Measurements from ENCODE around the gene S100A3. TPM values are rescaled to one million over a fixed set of nuclear protein-coding genes. Genes with fewer than 3 reads are reported as not detected.

S100A3 gene
- total and polyA plus RNA-seq, 2 experiments from 2014 or later: 0.42 TPM; not detected in 1

DNA sequence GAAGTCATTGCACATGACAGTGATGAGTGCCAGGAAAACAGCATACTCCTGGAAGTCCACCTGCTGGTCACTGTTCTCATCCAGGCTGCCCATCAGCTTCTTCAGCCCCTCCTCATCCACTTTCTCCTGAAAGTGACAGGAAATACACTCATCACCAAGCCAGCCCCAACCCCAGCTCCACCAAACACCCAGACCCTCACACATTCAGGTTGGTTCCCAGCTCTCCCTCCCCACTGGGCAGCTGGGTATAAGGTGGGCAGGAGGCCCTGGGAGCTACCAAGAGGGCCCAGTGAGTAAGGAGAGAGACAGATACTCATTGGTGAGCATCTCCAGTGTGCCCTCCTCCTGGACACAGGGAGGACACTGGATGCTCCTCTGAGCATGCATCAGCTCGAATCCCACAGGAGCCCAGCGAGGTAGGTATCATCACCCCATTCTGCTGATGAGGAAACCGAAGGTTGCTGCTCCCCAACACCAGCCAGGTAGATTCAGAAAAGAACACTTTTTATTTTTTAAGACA, 12.5 kb upstream of the S100A3 start:
- Histone ChIP-seq H3K27me3 (no peaks in the 10 kb centered on the region), H3K4me1 (ENCODE audit: low read depth) (peaks cover 16% of the 10 kb centered on the region), H3K4me3 (no peak overlapping the region), H3K36me3 (no peaks in the 10 kb centered on the region), H3K27ac (no peak overlapping the region), H3K9me3 (ENCODE audit: low read depth) (no peaks in the 10 kb centered on the region)
- TF ChIP-seq CTCF (IDR thresholded peaks at IDR 0.05; ENCODE audit: low read depth, low read length): no peak
- no peak for DNase-seq (ENCODE audit: low read depth in 1 of 2, low spot score in 1 of 2)

- peaks cover 11% of the 10 kb centered on the region for H3K4me1 ChIP-seq (ENCODE audit: low read depth)
- H3K9me3 ChIP-seq (ENCODE audit: low read depth): no peaks in the 10 kb centered on the region
- TF ChIP-seq CTCF (IDR thresholded peaks at IDR 0.05; ENCODE audit: low read depth, low read length): no peak
- H3K27ac ChIP-seq: no peak overlapping the region
- H3K27me3 ChIP-seq: no peaks in the 10 kb centered on the region
- H3K4me3 ChIP-seq: no peak overlapping the region
- DNase-seq (ENCODE audit: low read depth in 1 of 2, low spot score in 1 of 2): no peak
- H3K36me3 ChIP-seq: no peaks in the 10 kb centered on the region
Measured at GRCh38 chr1:153560771-153561465, 11.9 kb upstream of the S100A3 start.

DNA sequence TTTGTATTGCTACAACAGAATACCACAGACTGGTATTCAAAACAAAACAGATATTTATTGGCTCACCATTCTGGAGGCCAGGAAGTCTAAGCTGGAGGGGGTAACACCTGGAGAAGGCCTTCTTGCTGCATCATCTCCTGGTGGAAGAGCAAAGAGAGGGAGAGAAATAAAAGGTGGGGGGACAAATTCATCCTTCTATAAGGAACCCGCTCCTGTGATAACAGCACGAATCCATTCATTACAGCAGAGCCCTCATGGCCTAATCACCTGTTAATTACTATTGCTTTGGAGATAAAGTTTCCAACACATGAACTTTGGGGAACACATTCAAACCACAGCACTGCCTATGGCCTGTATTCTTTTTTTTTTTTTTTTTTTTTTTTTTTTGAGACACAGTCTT, 11.2 kb upstream of the S100A3 start:
- Histone ChIP-seq H3K27ac (no peak overlapping the region), H3K4me3 (no peak overlapping the region), H3K36me3 (no peaks in the 10 kb centered on the region), H3K4me1 (ENCODE audit: low read depth) (peaks cover 4% of the 10 kb centered on the region), H3K9me3 (ENCODE audit: low read depth) (no peaks in the 10 kb centered on the region), H3K27me3 (no peaks in the 10 kb centered on the region)
- TF ChIP-seq CTCF (IDR thresholded peaks at IDR 0.05; ENCODE audit: low read depth, low read length): no peak
- DNase-seq (ENCODE audit: low read depth in 1 of 2, low spot score in 1 of 2): no peak

DNA sequence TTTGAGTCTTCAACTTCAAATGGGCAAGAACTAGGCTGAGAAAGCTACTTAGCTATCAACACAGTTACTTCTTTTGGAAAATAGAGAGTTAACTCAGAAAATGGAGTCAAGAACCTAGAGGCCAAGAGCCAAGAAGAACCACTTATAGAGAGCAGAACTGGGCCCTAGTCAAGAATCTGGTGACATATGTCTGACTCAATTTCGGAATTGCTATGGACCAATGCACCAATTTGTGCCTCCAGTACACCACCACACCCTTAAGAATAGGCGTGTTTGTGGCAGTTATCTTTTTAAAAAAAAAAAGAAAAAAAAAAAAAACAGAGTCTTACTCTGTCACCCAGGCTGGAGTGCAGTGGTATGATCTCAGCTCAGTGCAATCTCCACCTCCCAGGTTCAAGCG, 8.8 kb upstream of the S100A3 start:
- no peak for TF ChIP-seq CTCF (IDR thresholded peaks at IDR 0.05; ENCODE audit: low read depth, low read length)
- no peak overlapping the region for H3K27ac ChIP-seq
- peaks cover 12% of the 10 kb centered on the region for H3K4me1 ChIP-seq (ENCODE audit: low read depth)
- H3K4me3 ChIP-seq: no peak overlapping the region
- H3K9me3 ChIP-seq (ENCODE audit: low read depth): no peaks in the 10 kb centered on the region
- no peaks in the 10 kb centered on the region for H3K36me3 ChIP-seq
- DNase-seq (ENCODE audit: low read depth in 1 of 2, low spot score in 1 of 2): no peak
- H3K27me3 ChIP-seq: no peaks in the 10 kb centered on the region

DNA sequence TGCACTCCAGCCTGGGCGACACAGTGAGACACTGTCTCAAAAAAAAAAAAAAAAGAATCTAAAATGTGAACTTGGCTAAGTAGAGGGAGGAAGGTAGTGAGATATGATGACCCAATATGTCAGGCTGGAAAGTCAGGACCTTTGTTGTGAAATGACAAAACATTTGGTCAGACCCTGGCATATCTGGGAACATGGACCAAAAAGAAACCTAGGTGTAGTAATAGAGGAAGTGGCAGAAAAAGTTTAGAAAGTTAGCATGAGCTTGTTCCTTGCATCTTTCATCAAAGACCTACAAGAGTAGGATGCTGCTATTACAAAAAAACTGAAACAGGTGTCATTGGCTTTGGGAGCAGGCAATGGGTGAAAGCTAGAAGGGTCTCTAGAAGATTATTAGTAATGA, 7.3 kb upstream of the S100A3 start:
- H3K27ac ChIP-seq: no peak overlapping the region
- no peaks in the 10 kb centered on the region for H3K36me3 ChIP-seq
- H3K4me1 ChIP-seq (ENCODE audit: low read depth): peaks cover 12% of the 10 kb centered on the region
- no peaks in the 10 kb centered on the region for H3K27me3 ChIP-seq
- no peaks in the 10 kb centered on the region for H3K9me3 ChIP-seq (ENCODE audit: low read depth)
- no peak for DNase-seq (ENCODE audit: low read depth in 1 of 2, low spot score in 1 of 2)
- no peak overlapping the region for H3K4me3 ChIP-seq
- no peak for TF ChIP-seq CTCF (IDR thresholded peaks at IDR 0.05; ENCODE audit: low read depth, low read length)
